ENCODE results near the gene MIEF1. TPM values are rescaled to one million over a fixed set of nuclear protein-coding genes. Genes with fewer than 3 reads are reported as not detected.
"Not testable (repeated sequence)": the region's sequence is repeated elsewhere in the genome, so short reads cannot be mapped to it uniquely, and the experiment has no call there.

The MIEF1 gene
- total and polyA plus RNA-seq, 2 experiments from 2014 or later, result 13.2 to 40.1 TPM

- Histone ChIP-seq H3F3A (replicated peaks; ENCODE audit: low read depth) (peaks cover 60% of the 10 kb centered on the region), H4K20me1 (replicated peaks; ENCODE audit: insufficient read depth) (peaks cover 37% of the 10 kb centered on the region), H3K79me2 (replicated peaks; ENCODE audit: insufficient read depth) (peaks cover 27% of the 10 kb centered on the region), H3K4me1 (ENCODE audit: insufficient read depth) (peaks cover 26% of the 10 kb centered on the region), H3K27ac (ENCODE audit: low read depth) (peak overlapping the region; percentile 100; the same call in 1 of the 2 replicates), H3K4me2 (peak overlapping the region; percentile 96), H3K4me3 (peak overlapping the region; percentile 97), H3K36me3 (ENCODE audit: insufficient read depth) (peaks cover 21% of the 10 kb centered on the region)
- Mint-ChIP-seq H3K27me3 (ENCODE audit: insufficient read depth, low read depth, poor library complexity) (peaks cover 49% of the 10 kb centered on the region), H3K4me1 (peaks cover 38% of the 10 kb centered on the region), H3K27ac (peak overlapping the region; percentile 100), H3K4me3 (peak overlapping the region; percentile 92), H3K36me3 (ENCODE audit: low read depth) (peaks cover 67% of the 10 kb centered on the region), H3K9me3 (peaks cover 11% of the 10 kb centered on the region; the same call in 2 of the 3 replicates)
- not testable (repeated sequence) for H3K27me3 ChIP-seq (ENCODE audit: insufficient read depth); DNase-seq (ENCODE audit: low spot score); ATAC-seq; H3K9me2 ChIP-seq (ENCODE audit: insufficient read depth); H2AFZ ChIP-seq
- TF ChIP-seq POLR2AphosphoS5 (IDR thresholded peaks at IDR 0.05; ENCODE audit: low read depth), result peak; percentile 43; the same call in 1 of the 2 replicates
These were observed 20.0 kb downstream of the MIEF1 start for GRCh38 chr22:39522091-39522490.

GRCh38 chr22:39522567-39523300, 20.6 kb downstream of the MIEF1 start:
- Mint-ChIP-seq H3K9me3 (peaks cover 11% of the 10 kb centered on the region; the same call in 2 of the 3 replicates), H3K27me3 (ENCODE audit: insufficient read depth, low read depth, poor library complexity) (peaks cover 49% of the 10 kb centered on the region), H3K27ac (no peak overlapping the region; the same call in 1 of the 2 replicates), H3K4me1 (peaks cover 41% of the 10 kb centered on the region), H3K4me3 (peak overlapping the region; percentile 92), H3K36me3 (ENCODE audit: low read depth) (peaks cover 63% of the 10 kb centered on the region)
- Histone ChIP-seq H2AFZ (no peak overlapping the region), H3K9me2 (ENCODE audit: insufficient read depth) (no peaks in the 10 kb centered on the region), H3K36me3 (ENCODE audit: insufficient read depth) (peaks cover 21% of the 10 kb centered on the region), H3F3A (replicated peaks; ENCODE audit: low read depth) (peaks cover 61% of the 10 kb centered on the region), H3K4me2 (peak overlapping the region; percentile 96), H3K27ac (ENCODE audit: low read depth) (peak overlapping the region; percentile 100), H4K20me1 (replicated peaks; ENCODE audit: insufficient read depth) (peaks cover 30% of the 10 kb centered on the region), H3K4me3 (peak overlapping the region; percentile 97), H3K79me2 (replicated peaks; ENCODE audit: insufficient read depth) (peaks cover 27% of the 10 kb centered on the region), H3K4me1 (ENCODE audit: insufficient read depth) (peaks cover 28% of the 10 kb centered on the region), H3K27me3 (ENCODE audit: insufficient read depth) (no peaks in the 10 kb centered on the region)
- no peak for TF ChIP-seq JUNB (IDR thresholded peaks at IDR 0.05; ENCODE audit: unreplicated experiment)
- no peak for TF ChIP-seq CTCF (conservative IDR thresholded peaks at IDR 0.05; ENCODE audit: low read depth in 2 of 2)
- no peak; the same call in 1 of the 2 replicates for TF ChIP-seq POLR2AphosphoS5 (IDR thresholded peaks at IDR 0.05; ENCODE audit: low read depth)
- no peak for TF ChIP-seq REST (IDR thresholded peaks at IDR 0.05; ENCODE audit: unreplicated experiment)
- no peak for TF ChIP-seq ZNF331 (CRISPR knock-in tag; IDR thresholded peaks at IDR 0.05; ENCODE audit: low read depth)
- no peak for TF ChIP-seq EZH2phosphoT487 (IDR thresholded peaks at IDR 0.05; ENCODE audit: unreplicated experiment)
- no peak for TF ChIP-seq STAT1 (IDR thresholded peaks at IDR 0.05; ENCODE audit: unreplicated experiment)
- no peak for TF ChIP-seq EZH2 (IDR thresholded peaks at IDR 0.05; ENCODE audit: low read depth, unreplicated experiment)
- DNase-seq (ENCODE audit: low spot score) (no peak), ATAC-seq (no peak)

All from GM23338 (cell line).